ENCODE measurements around the gene ELL. TPM values are rescaled to one million over a fixed set of nuclear protein-coding genes. Genes with fewer than 3 reads are reported as not detected.
A peak's percentile ranks its signal among the peaks of the same experiment; 100 is the strongest.

Gene ELL
- polyA plus RNA-seq, 3 donors: 12.2 to 35.3 (median 12.6) TPM

DNA sequence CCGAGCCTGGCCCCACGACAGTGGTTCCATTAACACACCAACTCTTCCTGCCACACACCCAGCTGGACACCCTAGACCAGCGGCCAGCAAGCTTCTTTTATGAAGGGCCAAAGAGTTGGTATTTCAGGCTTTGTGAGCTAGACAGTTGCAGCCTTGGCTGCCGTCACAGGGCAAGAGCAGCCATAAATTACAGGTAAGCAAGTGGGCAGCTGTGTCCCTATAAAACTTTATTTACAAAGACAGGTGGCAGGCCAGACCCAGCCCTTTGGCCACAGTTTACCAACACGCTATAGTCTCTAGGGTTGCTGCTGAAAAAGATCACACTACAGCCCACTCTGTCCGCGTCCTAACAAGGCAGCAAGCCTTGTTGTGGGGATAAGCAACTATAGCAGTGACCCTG is 13.3 kb downstream of the ELL start:
- Mint-ChIP-seq H3K9me3 (no peaks in the 10 kb centered on the region), H3K36me3 (peaks cover 26 to 33% of the 10 kb centered on the region in 2 donors), H3K4me1 (peaks cover 81% of the 10 kb centered on the region), H3K27me3 (ENCODE audit: low read depth in 3 of 3) (peaks cover 0 to 4% (median 2%) of the 10 kb centered on the region in 3 donors), H3K27ac (peak overlapping the region in 4 of 7 donors; percentile 6 to 36 (median 8)), H3K4me3 (no peak overlapping the region)
- H3K4me1 ChIP-seq (ENCODE audit: control insufficient read depth in 1 of 2, insufficient read depth in 2 of 2, low read length in 2 of 2): peaks cover 61 to 70% of the 10 kb centered on the region in 2 donors
- peaks cover 98% of the 10 kb centered on the region for H4K20me1 ChIP-seq (ENCODE audit: insufficient read depth, low read length)
- no peak overlapping the region for H3K9ac ChIP-seq (ENCODE audit: insufficient read depth, low read length, poor library complexity, severe bottlenecking)
- H3K4me3 ChIP-seq (replicated peaks in 1 of 3; ENCODE audit: low read depth in 2 of 3, low read length in 3 of 3): no peak overlapping the region
- WGBS (ENCODE audit: insufficient coverage): 89% methylated on average over 5 of the region's 7 CpGs
- TF ChIP-seq CTCF (IDR thresholded peaks at IDR 0.05): no peak
- no peaks in the 10 kb centered on the region for H3K27me3 ChIP-seq (ENCODE audit: control insufficient read depth in 2 of 2, insufficient read depth in 2 of 2, low read length in 2 of 2)
- no peak overlapping the region for H3K4me2 ChIP-seq (replicated peaks; ENCODE audit: extremely low read depth, low read length, poor library complexity, severe bottlenecking)
- intact Hi-C loops (cut with micrococcal nuclease): loop anchor here in 1 of 2 donors (5.0 kb wide), 1 partner anchor 36 kb away; no protein-coding TSS in a partner anchor
- peaks cover 4 to 8% of the 10 kb centered on the region in 2 donors for H3K36me3 ChIP-seq (replicated peaks in 1 of 2; ENCODE audit: control insufficient read depth in 1 of 2, insufficient read depth in 2 of 2, low read length in 2 of 2)
- H3K79me2 ChIP-seq (ENCODE audit: insufficient read depth, low read length): peaks cover 98% of the 10 kb centered on the region
- no peaks in the 10 kb centered on the region for H3K9me3 ChIP-seq (replicated peaks in 1 of 2; ENCODE audit: control insufficient read depth in 1 of 2, insufficient read depth in 1 of 2, low read length in 2 of 2)
- H2AFZ ChIP-seq (ENCODE audit: insufficient read depth, low read depth, low read length, poor library complexity, severe bottlenecking): no peak overlapping the region
- no peak for DNase-seq
- peak overlapping the region in 1 of 2 donors; percentile 20 for H3K27ac ChIP-seq (ENCODE audit: low read depth in 1 of 2, low read length in 2 of 2)

GRCh38 chr19:18507727-18508440 is 14.0 kb downstream of the ELL start:
- Histone ChIP-seq H3K27me3 (ENCODE audit: control insufficient read depth in 2 of 2, insufficient read depth in 2 of 2, low read length in 2 of 2) (no peaks in the 10 kb centered on the region), H2AFZ (ENCODE audit: insufficient read depth, low read depth, low read length, poor library complexity, severe bottlenecking) (no peak overlapping the region), H3K4me2 (replicated peaks; ENCODE audit: extremely low read depth, low read length, poor library complexity, severe bottlenecking) (no peak overlapping the region), H4K20me1 (ENCODE audit: insufficient read depth, low read length) (peaks cover 98% of the 10 kb centered on the region), H3K27ac (ENCODE audit: low read depth in 1 of 2, low read length in 2 of 2) (peak overlapping the region in 1 of 2 donors; percentile 20), H3K36me3 (replicated peaks in 1 of 2; ENCODE audit: control insufficient read depth in 1 of 2, insufficient read depth in 2 of 2, low read length in 2 of 2) (peaks cover 4 to 8% of the 10 kb centered on the region in 2 donors), H3K9me3 (replicated peaks in 1 of 2; ENCODE audit: control insufficient read depth in 1 of 2, insufficient read depth in 1 of 2, low read length in 2 of 2) (no peaks in the 10 kb centered on the region), H3K4me3 (replicated peaks in 1 of 3; ENCODE audit: low read depth in 2 of 3, low read length in 3 of 3) (no peak overlapping the region), H3K4me1 (ENCODE audit: control insufficient read depth in 1 of 2, insufficient read depth in 2 of 2, low read length in 2 of 2) (peaks cover 68 to 77% of the 10 kb centered on the region in 2 donors), H3K9ac (ENCODE audit: insufficient read depth, low read length, poor library complexity, severe bottlenecking) (no peak overlapping the region), H3K79me2 (ENCODE audit: insufficient read depth, low read length) (peaks cover 93% of the 10 kb centered on the region)
- peaks cover 0 to 4% (median 2%) of the 10 kb centered on the region in 3 donors for H3K27me3 Mint-ChIP-seq (ENCODE audit: low read depth in 3 of 3)
- no peak overlapping the region for H3K4me3 Mint-ChIP-seq
- H3K9me3 Mint-ChIP-seq: no peaks in the 10 kb centered on the region
- WGBS (ENCODE audit: insufficient coverage): 88% methylated on average over 9 of the region's 11 CpGs
- intact Hi-C loops (cut with micrococcal nuclease): loop anchor here in 1 of 2 donors (5.0 kb wide), 1 partner anchor 36 kb away; no protein-coding TSS in a partner anchor
- peaks cover 22 to 26% of the 10 kb centered on the region in 2 donors for H3K36me3 Mint-ChIP-seq
- DNase-seq: no peak
- H3K4me1 Mint-ChIP-seq: peaks cover 82% of the 10 kb centered on the region
- peak overlapping the region in 4 of 7 donors; percentile 6 to 45 (median 24) for H3K27ac Mint-ChIP-seq
- no peak for TF ChIP-seq CTCF (IDR thresholded peaks at IDR 0.05)

Measured in CD14-positive monocyte (primary cell).